Epidermal melanocyte (primary cell): Measurements from ENCODE around the gene MTMR12.
"Not testable (repeated sequence)": the region's sequence is repeated elsewhere in the genome, so short reads cannot be mapped to it uniquely, and the experiment has no call there.

Experiments
- DNase-seq: peaks from one replicate; pipeline ENCODE4 v3.0.0; 2011; ENCODE audit warnings: low spot score; ENCODE audit not compliant: insufficient read length

Gene MTMR12

GRCh38 chr5:32233220-32233695, 79.5 kb downstream of the MTMR12 start:
- DNase-seq = no peak

- DNase-seq = peak; percentile 57
These were observed 80.1 kb downstream of the MTMR12 start for GRCh38 chr5:32232441-32233219.

GRCh38 chr5:32231929-32232328, 80.8 kb downstream of the MTMR12 start:
- DNase-seq = no peak

GRCh38 chr5:32231241-32231640, 81.5 kb downstream of the MTMR12 start:
- no peak for DNase-seq

GRCh38 chr5:32230356-32231099, 82.2 kb downstream of the MTMR12 start:
- no peak for DNase-seq

DNA sequence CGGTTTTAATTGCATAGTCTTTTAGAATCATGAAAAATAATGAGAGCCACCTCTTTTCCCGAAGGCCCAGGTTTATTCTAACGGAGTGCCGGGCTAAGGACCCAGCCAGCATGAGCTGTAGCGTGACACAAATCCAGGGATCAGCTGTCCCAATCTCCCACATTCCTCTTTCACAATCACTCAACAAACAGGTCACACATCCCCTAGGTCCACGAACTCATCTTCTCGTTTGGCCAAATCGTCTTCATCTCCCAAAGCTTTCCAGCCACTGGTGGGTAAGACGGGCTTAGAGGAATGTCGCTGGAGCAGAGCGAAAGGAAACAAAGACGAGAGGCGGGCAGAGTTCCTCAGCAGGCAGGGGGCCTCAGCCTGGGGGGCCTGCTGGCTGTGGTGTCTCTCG, 83.2 kb downstream of the MTMR12 start:
- no peak for DNase-seq

DNA sequence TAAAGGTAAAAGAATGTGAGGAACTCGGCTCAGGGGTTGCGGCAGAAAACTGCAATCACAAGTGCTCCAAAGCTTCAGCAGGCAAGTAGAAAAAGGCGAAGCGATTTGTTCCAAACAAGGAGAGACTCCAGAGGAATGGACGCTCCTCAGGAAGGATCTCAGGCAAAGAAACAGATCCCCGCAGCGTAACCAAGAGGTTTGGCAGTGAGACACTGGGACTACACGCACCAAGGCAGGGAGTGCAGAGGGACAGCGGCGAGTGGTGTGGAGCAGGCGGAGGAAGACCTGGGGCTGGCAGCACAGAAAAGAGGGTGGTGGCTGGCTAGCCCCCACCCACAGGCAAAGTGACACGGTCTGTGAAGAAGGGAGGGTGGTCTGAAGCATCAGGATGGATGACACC, 83.9 kb downstream of the MTMR12 start:
- no peak for DNase-seq

DNA sequence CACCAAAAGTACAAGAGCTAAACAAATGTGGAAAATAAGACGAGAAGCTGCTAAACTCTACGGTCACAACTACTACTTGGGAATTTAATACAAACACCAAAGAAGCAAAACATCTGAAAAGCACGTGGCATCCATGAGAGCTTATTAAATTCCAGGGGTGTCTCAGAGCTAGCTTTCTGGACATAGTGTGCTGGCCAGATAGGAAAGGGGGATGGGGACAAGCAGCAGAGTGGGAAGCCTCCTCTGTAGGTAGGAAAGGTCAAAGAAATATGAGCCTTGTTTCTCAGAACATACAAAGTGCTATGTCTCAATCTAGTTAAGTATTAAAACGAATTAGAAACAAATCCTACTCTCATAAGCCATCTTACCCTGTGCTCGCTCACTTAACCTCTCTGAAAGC, 87.3 kb downstream of the MTMR12 start:
- DNase-seq = no peak

DNA sequence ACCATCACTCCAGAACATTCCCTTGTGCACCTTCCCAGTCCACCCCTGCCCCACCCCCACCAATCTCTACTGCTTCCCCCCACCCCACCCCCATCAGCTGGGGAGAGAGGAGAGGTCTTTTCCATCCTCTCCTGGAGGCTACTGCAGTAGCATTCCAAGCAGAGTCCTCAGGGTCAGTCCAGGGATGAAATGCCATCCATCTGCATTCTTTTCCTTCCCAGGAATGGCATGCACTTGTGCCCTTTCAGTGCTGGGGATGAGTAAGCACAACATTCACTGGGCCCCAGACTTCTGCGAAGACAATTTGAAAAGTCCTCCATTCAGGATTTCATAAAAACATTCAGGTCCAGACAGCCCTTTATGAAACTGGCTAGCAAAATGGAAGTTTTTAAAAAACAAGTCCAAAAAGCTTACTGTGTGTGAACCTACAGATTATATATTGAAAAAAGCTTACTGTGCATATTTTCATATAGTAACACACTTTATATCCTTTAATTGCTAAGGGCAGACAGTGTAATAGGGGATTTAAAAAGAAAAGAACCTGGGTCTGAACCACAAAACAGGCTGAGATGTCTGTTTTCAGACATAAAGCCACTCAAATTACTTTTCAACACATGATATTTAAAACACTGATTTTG, 88.6 kb downstream of the MTMR12 start:
- peak; percentile 73 for DNase-seq

DNA sequence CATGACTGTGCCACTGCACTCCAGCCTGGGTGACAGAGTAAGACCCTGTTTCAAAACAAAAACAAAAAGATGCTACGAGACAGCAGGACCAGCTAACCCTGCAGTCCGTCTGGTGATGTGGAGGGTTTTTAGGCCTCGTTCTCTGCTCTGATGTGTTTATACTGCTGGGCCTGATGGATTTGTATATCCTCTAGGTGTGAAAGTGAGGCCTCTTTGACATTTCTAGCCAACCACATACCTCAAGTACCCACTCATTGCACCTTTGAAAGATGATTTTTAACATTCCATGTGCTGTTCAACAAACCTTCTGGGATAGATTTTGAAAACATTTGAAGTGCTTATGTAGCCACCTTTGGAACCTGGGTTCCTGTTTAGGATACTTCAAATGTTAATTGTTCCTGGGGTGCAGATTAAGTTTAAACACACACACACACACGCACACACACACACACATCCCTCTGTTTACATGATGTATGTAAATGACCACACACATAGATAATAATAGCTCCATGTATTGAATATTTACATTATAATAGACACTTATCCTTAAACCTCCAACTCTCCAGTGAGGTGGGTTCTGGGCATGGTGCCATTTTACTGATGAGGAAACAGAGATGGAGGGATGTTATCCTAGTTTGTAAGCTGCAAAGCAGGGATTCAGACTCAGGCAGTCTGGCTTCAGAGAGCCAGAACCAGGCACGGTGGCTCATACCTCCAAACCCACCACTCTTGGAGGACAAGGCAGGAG, 89.8 kb downstream of the MTMR12 start:
- no peak for DNase-seq

DNA sequence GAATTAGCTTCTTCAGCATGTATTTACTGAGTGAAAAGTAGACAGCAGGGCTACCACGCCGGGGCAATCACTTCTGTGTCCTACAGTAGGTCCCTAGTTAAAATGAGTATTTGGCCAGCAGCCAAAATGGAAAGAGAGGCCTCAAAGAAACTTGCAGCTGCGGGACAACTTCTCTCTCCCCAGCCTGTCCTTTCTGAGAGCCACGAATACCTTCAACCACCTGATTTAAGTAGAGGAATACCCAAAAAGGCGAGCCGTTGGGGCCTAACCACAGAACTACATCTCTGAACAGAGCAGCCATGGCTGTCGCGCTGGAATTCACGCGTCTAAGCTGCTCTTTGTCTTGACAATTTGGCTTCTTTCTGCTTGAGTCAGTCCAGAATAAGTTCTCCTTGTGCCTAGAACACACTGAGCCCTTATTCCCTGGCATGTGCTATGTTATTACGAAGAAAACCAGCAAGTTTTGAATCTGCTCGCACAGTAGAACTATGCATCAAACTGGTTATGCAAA, 94.8 kb downstream of the MTMR12 start:
- no peak for DNase-seq

GRCh38 chr5:32214344-32214743, 98.4 kb downstream of the MTMR12 start:
- not testable (repeated sequence) for DNase-seq

GRCh38 chr5:32210151-32210550, 102.6 kb downstream of the MTMR12 start:
- no peak for DNase-seq

GRCh38 chr5:32208837-32209236, 103.9 kb downstream of the MTMR12 start:
- not testable (repeated sequence) for DNase-seq

- no peak for DNase-seq
These were observed 105.4 kb downstream of the MTMR12 start for GRCh38 chr5:32207355-32207634.

DNA sequence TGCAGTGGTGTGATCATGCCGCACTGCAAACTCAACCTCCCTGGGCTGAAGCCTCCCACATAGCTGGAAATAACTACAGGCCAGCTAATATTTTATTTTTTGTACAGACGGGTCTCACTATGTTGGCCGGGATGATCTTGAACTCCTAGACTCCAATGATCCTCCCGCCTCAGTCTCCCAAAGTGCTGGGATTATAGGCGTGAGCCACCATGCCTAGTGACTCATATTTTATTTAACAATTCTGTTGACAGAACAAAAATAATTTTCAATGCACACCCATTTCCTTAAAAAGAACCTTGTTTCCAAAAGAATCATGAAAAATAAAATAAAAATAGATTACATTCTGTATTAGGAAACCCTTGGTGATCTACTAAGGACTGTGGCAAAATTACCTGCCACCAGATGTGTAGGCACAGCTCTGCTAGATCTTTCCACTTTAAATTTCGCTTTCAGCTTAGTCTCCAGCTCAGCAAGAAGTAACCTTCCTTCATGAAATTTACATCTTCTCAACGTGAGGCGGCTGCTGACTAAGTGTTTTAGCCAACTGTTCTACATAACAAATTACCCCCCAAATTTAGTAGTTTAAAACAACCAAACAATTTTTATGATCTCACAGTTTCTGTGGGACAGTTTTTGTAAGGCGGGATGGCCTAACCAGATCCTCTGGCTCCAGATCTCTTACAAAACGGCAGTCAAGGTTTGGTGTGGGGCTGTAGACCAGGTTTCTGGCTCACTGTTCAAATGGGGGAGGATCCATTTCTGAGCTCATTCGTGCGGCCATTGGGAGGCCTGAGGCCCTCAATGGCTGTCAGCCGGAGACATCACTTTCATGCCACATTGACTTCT, 106.0 kb downstream of the MTMR12 start:
- no peak for DNase-seq

DNA sequence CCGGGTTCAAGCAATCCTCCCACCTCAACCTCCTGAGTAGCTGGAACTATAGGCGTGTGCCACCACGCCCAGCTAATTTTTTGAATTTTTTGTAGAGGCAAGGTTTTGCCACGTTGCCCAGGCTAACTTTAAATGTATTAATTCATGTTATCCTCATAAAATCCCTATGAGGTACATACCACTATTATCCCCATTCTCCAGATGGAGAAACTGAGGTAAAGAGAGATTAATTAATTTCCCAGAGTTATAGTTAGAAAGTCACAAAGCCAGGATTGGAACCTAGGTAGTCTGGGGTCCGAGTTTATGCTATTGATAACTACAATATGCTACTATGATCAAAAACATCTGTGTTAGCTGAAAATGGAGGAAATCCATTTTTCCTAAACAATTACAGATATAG, 106.7 kb downstream of the MTMR12 start:
- DNase-seq = no peak

- no peak for DNase-seq
These were observed 110.3 kb downstream of the MTMR12 start for GRCh38 chr5:32202394-32202793.

DNA sequence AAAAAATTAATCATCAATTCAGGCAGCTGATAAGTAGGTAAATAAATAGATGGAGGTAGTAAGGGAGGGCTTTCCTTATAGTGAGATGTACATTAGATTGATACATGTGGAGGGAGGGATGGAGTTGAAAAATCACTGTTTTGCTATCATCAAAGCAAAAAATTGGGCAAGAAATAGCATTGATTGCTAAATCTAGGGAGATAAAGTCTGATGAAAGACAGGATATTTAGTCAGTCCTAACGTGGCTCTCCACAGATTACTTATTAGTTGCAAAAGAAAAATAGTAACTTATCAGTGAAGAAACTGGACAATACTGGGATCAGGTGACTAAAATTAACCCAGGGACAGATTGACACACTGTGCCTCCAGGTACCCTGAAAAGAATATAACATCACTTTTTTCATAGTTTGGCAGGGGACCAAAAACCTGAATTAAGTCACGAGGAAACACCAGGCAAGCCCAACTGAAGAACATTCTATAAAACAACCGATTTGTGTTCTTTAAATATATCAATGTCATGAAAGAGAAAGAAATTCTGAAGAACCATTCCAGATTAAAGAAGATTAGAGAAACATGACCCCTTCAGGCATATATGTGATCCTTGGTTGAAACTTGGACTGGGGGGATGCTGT, 111.5 kb downstream of the MTMR12 start:
- no peak for DNase-seq

DNA sequence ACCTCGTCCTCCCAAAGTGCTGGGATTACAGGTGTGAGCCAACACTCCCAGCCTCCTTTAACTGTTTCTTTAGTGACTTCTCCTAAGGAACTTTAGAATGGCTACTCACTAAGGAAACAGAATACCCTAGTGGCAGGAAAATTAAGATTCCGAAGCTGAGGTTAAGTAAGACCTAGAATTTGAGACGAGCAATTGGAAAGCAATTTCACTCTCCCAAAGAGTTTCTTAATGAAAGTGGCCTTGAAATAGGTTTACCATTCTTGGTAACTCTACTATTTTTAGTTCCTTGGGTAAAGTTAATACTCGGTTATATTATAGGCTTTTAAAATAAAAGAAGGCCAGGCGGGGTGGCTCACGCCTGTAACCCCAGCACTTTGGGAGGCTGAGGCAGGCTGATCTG, 115.7 kb downstream of the MTMR12 start:
- DNase-seq = no peak
